LNCAP (cell line): Measurements from ENCODE around the gene BET1L.

ENCODE experiments used
- TF ChIP-seq, protein P1 (sequence below): fragments of 450-650 bp; IDR thresholded peaks from 2 replicates; pipeline ENCODE4 v1.5.1; 2017; ENCODE audit warnings: mild to moderate bottlenecking

Gene BET1L

DNA sequence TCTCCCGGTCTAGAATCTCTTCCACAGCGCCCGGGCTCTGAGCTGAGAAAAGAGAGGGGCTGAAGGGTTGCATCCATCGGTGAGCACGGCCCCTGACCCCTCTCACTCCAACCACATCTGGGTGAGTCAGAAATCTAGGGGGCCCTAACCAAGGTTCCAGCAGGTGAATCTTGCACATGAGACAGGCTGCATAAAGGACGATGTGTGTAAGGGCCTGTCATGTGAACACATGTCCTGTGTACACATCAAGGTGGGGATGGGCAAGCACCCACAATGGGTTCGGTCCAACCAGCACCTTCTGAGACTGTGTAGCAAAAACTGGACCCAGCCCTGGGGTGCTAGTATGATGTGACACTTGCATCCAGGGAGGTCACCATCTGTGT is 1.2 kb downstream of the BET1L start:
- TF ChIP-seq, protein P1, sequence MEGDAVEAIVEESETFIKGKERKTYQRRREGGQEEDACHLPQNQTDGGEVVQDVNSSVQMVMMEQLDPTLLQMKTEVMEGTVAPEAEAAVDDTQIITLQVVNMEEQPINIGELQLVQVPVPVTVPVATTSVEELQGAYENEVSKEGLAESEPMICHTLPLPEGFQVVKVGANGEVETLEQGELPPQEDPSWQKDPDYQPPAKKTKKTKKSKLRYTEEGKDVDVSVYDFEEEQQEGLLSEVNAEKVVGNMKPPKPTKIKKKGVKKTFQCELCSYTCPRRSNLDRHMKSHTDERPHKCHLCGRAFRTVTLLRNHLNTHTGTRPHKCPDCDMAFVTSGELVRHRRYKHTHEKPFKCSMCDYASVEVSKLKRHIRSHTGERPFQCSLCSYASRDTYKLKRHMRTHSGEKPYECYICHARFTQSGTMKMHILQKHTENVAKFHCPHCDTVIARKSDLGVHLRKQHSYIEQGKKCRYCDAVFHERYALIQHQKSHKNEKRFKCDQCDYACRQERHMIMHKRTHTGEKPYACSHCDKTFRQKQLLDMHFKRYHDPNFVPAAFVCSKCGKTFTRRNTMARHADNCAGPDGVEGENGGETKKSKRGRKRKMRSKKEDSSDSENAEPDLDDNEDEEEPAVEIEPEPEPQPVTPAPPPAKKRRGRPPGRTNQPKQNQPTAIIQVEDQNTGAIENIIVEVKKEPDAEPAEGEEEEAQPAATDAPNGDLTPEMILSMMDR, result no peak

DNA sequence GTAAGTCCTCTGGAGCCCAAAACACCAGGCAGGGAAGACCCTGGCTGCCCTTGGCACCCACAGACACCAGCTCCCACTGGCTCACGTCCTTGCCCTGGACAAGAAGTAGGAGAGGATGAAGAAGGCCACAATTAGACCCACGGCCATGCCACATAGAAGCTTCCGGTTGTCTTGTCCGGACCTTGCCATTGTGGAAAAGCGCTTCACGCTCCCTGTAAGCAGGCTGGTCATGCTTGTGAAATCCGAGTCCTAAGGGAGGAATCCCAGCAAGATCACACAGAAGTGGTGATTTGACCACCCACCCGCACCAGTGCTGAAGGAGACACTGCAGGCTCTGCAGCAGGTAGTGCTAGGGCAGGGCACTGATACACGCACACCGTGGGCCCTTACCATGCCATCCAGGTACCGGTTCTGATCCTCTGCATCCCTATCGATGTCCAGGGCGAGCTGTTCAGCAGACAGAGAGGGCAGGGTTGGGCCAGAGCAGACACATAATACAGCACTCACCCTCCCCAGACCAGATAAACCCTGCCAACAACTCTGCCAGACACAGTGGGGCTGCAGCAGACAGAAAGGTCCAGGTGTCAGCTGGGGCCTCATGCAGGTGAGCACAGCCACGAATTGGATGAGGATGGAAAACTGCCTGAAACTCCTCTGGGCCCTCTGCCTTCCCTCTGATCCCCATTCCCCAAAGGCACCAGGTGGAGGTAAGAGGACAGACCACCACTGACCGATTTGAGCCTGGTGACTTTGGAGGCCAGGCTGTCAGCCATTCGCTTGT is 1.8 kb downstream of the BET1L start:
- TF ChIP-seq, protein P1, result no peak

- TF ChIP-seq, protein P1, result no peak
Measured at GRCh38 chr11:204587-205109, 2.6 kb downstream of the BET1L start.

DNA sequence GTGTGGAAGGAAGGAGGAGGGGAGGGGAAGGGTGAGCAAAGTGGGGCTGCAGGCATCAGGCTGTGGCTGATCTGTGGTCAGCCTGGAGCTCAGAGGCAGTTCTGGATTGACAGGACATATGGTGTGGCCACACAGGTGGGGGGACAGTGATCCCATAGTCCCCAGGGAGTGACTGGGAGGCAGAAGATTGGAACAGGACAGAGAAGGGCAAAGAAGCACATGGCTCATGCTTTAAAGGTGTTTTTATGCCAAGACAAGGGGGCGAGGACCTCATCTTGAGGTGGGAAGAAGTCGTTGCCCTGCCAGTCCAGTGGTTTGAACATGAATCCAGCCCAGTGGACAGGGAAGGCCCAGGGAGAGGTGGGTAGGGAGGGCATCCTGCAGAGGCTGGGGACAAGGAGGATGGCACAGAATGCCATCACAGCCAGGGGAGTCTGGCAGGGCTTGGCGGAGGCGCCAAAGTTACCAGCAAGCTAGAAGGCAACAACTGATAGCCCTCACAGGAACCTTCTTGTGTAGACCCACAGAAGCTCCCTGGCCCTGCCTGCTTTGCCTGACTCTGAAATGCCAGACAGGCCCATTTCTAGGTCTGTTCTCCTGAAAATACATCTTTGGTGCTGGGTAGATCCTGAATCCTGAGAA is 3.1 kb downstream of the BET1L start:
- TF ChIP-seq, protein P1, result no peak

- TF ChIP-seq, protein P1, result no peak
Measured at GRCh38 chr11:203056-203944, 3.9 kb downstream of the BET1L start.

DNA sequence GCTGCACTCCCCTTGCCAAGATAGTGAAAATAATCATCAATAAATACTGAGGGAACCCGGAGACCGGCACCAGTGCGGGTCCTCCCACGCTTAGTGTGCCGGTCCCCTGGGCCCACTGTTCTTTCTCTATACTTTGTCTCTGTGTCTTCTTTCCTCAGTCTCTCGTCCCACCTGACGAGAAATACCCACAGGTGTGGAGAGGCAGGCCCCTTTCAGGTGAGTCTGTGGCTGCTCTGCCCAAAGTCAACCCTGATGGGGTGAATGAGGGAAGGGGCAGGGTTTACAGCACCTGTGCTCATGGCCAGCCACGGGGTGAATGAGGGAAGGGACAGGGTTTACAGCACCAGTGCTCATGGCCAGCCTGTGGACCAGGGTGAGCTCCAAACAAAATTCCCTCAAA is 4.7 kb downstream of the BET1L start:
- TF ChIP-seq, protein P1, result no peak

DNA sequence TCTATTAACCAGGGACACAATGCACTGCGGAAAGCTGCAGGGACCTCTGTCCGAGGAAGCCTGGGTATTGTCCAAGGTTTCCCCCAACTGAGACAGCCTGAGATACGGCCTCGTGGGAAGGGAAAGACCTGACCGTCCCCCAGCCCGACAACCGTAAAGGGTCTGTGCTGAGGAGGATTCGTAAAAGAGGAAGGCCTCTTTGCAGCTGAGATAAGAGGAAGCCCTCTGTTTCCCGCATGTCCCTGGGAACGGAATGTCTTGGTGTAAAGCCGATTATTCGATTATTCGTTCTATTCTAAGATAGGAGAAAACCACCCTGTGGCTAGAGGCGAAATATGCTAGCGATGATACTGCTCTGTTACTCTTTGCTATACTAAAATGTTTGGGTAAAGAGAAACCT is 5.2 kb downstream of the BET1L start:
- TF ChIP-seq, protein P1, result no peak
